Activated CD4-positive, alpha-beta T cell treated with anti-CD3 and anti-CD28 coated beads for 1 hour (primary cell): Measurements from ENCODE around the gene ZNF574.

Experiments
- DNase-seq: peaks from one replicate; pipeline ENCODE4 v3.0.0-alpha.2; 2020

Gene ZNF574

GRCh38 chr19:42105368-42105767 lies 29.4 kb downstream of the ZNF574 start:
- no peak for DNase-seq

DNA sequence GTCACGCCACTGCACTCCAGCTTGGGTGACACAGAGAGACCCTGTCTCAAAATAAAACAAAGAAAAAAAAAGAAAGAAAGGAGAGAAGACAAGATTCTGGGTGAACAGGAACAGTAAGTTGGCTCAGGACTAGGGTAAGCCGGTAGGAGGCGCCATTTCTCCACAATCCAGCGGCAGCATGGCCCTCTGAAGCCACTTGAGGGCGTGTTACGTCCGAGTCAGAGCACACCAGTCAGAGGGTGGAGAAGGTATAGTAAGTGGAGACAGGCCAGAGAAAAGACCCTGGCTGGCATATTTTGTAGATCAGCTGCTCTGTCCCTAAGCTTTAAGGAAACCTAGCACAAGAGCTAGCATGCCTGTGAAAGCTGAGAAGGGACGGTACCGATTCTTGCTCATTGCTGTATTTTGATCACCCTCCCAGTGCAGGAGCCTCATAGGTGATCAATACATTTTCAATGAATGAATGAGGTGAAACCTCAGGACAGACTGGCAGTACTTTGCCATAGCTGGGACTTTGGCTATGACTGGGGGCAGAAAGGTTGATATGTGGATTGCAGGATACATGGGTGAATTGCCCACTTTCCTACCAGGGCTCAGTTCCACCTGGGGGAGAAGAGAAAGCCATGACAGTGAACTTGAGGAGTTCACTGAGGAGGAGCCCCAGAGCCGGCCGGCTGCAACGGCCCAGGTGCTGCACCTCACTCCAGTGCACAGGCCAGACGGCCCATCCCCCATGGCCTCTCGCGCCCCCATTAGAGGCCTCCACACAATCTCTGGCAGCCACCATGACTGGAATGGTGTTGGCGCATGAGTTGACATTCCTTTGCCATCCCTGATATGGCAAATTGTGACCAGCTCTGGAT lies 32.8 kb downstream of the ZNF574 start:
- DNase-seq: peak; percentile 82

DNA sequence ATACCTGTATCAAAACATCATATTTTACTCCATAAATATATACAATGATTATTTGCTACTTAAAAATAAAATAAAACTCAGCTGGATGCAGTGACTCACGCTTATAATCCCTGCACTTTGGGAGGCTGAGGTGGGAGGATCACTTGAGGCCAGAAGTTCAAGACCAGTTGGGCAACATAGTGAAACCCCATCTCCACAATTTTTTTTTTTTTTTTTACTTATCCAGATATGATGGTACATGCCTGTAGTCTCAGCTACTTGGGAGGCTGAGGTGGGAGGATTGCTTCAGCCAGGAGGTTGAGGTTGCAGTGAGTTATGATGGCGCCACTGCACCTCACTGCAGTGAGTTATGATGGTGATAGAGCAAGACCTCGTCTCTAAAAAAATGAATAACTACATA lies 33.9 kb downstream of the ZNF574 start:
- no peak for DNase-seq

DNA sequence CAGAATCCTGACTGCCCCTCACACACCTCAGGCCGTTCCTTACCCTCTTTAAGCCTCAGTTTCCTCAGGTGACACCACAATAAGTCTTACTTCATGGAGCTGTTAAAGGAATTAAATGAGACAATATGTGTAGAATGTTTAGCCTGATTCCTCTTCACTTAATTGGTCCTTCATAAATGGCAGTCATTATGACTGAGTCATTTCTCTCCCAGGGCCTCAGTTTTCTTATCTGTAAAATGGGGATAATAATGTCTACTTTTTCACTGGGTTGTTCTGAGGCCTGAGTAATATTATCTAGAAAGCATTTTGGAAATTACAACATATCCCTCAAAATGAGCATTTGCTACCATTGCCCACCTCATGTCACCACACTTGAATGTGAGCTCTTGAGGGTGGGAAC lies 34.7 kb downstream of the ZNF574 start:
- no peak for DNase-seq

- no peak for DNase-seq
These were observed 35.4 kb downstream of the ZNF574 start for GRCh38 chr19:42111384-42111783.

DNA sequence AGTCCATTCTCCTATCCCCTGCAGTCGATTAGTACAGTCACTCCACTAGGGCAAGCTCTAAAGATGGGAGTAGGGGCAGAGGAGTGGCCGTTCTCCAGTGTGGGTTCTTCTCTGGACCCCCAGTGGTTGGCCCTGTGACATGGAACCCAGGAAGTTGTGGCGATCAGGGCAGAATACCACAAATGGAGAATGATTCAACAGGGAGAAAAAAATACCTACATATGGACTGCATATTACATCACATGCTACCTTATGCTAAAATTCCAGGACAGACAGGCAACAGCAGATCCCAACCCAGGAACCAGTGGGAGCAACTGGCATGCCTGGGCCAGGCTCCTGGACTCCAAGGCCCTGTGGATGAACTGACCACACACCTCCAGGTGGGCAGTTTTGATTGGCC lies 35.8 kb downstream of the ZNF574 start:
- DNase-seq: no peak

DNA sequence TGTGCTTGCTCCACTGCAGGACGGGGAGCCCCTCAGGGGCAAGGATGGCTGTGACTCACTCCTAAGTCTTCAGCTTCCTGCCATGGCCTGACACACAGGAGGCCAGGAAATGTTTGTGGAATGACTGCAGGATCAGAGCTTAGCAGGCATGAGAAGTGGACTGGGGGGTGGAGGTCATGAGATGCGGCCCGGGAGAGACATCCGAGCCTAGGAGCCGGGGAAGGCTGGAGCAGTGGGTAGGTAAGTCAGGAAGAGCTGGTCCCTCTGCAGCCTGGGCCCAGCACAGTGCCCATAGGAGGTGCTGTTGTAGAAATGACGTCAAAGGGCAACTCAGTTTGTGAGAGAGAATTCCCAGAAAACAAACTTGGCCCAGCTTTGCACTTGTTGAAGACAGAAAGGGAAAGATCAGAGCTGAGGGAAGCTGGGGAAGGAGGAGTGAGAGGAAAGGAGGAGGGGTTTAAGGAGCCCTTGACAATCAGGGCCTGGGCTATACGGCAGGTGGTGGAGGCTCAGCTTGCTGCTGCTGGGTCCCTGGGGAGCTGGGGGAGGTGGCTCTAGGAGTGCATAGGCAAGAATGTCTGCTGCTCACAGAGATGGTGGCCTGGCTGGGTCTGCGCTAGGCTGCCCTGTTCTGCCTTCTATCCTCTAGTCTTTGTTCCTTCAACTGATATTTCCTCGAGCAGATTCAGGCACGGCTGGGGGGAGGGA lies 37.8 kb downstream of the ZNF574 start:
- no peak for DNase-seq

- no peak for DNase-seq
These were observed 38.4 kb downstream of the ZNF574 start for GRCh38 chr19:42114412-42114811.

DNA sequence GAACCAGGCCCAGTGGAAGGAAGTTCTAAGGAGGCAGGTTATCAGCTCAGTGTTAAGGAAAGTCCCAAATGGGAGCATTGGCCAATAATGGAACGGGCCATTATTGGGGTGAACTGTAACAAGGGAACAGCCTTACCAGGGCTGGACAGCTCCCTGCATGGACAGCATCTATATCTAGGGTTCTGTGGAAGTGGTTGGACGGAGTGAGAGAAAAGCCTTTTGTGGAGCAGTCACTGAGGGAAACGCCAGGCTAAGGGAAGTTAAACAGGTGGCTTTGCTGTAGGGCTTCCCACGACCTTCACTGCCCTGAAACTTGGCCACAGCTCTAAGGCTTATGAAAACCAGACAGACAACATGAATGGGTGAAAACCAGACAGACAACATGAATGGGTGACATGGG lies 39.3 kb downstream of the ZNF574 start:
- no peak for DNase-seq

- no peak for DNase-seq
These were observed 39.7 kb downstream of the ZNF574 start for GRCh38 chr19:42115705-42116104.

- DNase-seq: no peak
These were observed 40.5 kb downstream of the ZNF574 start for GRCh38 chr19:42116308-42117075.

GRCh38 chr19:42117076-42117475 lies 41.1 kb downstream of the ZNF574 start:
- DNase-seq: no peak

DNA sequence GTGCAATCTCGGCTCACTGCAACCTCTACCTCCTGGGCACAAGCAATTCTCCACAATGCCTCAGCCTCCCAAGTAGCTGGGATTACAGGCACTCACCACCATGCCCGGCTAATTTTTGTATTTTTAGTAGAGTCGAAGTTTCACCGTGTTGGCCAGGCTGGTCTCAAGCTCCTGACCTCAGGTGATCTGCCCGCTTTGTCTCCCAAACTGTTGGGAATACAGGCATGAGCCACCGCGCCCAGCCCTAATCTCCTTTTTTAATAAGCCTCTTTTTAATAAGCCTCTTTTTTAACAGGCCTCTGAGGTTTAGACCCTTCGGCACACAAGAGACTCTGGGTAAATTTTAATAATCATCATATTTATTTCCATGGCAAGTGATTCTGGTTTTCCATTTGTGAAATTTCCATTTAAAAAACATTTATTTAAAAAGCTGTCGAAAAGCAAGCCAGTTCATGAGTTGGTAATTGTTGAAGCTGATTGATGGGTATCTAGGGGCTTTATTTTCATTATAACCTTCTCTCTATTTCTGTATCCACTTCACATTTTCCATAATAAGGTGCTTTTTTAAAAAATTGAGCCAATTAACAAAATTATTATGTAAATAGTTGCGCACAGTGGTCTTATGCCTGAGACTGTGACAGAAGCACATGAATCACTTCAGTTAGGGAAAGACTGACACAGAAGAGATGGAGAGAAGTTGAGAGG lies 44.5 kb downstream of the ZNF574 start:
- no peak for DNase-seq

DNA sequence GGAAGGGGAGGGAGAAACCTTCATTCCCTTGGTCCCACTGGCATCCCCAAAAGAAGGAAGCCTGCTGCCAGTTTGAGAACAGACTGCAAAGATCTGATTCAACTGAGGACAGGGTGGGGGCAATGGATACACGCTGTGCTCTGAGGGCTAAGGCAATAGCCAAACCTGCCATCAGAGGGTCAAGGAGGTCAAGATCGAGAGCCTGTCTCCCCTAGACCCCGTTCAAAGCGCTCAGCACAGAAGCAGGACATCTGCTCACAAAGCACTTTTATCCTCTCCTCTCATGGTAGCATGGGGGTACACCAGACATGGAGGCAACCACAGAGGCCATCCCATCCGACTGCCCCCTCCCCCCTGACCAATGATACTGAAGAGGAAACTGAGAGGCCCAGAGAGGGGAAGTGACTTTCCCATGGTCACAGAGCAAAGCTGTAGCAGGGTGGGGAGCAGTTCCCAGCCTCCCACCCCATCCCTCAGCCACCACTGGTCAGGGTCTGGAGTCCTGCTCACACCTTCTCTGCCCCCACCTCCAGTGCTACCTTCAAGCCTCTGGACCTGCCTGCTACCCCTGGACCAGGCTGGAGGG lies 45.2 kb downstream of the ZNF574 start:
- DNase-seq: no peak

- peak; percentile 74 for DNase-seq
These were observed 45.7 kb downstream of the ZNF574 start for GRCh38 chr19:42121656-42122069.

DNA sequence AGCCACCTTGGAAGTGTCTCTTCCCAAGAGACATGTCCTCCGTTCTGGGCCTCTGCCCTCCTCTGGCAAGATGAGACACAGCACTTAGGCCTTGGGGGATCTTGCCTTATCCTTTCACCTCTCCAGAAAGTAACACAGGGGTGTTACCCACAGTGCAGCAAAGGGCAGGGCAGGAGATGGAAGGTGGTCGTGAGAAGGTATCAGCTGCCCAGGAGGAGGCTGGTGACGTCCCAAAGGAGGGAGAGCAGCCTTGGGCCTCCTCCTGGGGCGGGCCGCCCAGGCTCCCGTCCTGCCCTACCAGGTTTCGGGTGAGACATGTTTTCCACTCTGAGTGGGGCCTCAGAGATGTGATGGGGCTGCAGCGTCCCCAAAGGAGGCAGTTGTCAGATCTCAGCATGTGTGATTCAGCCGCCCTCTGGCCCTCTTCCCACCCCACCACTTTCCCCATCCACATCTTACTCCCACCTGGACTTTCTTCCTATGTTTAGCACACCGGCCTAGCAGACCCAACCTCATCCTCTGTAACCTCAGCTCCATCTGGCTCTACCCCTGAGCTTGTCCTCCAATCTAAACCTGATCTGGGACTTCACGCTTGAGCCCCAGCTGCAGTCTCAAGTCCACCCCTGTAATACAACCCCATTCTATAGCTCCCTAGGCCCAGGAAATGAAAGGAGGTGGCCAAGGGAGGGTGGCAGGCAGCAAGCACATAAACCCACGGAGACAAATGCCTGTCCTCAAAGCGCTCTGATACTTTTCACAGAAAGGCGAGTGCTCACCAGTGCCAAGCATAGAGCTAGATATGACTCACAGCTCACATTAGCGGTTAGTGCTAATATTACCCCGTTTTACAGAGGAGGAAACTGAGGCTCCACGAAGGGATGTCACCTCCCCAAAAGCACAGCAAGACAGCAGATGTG lies 47.0 kb downstream of the ZNF574 start:
- DNase-seq: peak; percentile 57

- no peak for DNase-seq
These were observed 47.8 kb downstream of the ZNF574 start for GRCh38 chr19:42123765-42124164.

DNA sequence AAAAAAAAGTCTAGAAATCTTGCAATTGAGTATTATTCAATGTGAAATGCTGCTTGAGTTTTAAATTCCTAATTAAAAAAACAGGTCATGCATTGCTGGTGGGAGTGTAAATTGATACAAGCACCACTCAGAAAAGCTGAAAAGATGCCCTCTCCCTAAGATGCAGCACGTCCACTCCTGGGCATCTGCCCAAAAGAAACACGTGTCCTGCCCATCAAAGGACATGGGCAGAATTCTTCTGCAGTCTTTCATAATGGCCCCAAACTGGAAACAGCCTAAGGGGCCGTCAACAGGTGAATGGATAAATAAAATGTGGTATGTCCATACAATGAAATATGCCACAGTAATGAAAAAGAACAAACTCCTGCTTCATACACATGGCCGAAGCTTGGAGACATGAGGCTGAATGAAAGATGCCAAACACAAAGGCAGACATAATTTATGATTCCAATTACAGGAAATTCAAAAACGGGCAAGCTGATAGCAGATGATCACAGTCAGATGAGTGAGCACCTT lies 48.5 kb downstream of the ZNF574 start:
- no peak for DNase-seq

DNA sequence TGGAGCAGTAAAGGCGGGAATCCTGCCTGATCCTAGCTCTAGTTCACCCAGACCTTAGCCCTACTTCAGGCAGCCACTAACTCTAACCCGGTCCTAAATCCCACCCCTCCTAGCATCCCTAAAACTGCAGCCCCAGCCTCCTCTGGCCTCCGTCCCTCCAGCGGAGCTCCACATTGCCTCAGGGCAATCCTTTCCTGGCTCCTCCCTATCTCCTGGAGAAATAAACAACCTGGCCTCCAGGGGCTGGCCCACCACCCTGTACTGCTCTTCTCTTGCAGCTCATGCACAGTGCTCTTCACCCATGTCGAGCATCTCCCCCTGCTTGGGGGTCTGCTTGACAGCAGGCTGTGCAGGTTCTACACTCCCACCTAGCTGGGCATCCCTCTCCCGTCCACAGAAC lies 49.6 kb downstream of the ZNF574 start:
- no peak for DNase-seq

GRCh38 chr19:42126574-42126973 lies 50.6 kb downstream of the ZNF574 start:
- DNase-seq: no peak
